CMK (cell line): ENCODE measurements around the gene HTR4.

Experiments used
- DNase-seq: peaks from one replicate; pipeline ENCODE4 v3.0.0-alpha.2; 2010; ENCODE audit warnings: low read depth

Gene HTR4

GRCh38 chr5:148663509-148663908 lies 9.2 kb upstream of the HTR4 start:
- no peak for DNase-seq

- DNase-seq, result no peak
Observed at GRCh38 chr5:148660346-148660660, 6.0 kb upstream of the HTR4 start.

- DNase-seq, result no peak
Observed at GRCh38 chr5:148659641-148660345, 5.5 kb upstream of the HTR4 start.

- no peak for DNase-seq
Observed at GRCh38 chr5:148653291-148653835, 964 bp downstream of the HTR4 start.

GRCh38 chr5:148651528-148651927 lies 2.8 kb downstream of the HTR4 start:
- no peak for DNase-seq

DNA sequence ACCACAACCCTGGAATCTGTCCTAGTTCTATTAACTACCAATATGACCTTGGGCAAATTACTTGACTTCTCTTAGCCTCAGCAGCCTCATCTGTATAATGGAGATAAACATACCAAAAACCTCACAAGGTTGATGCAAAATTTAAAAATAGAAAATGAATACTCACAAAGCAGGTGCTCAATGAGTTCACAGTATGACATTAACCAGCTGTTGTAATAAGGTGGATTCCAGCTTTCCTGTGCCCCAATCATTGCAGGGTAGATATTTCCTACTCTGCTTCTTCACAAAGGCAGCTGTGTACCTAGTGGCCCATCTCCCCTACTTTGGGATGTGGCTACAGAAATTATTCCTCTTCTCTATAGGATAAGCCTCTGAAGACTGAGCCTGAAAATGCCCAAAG lies 8.8 kb downstream of the HTR4 start:
- DNase-seq, result no peak

GRCh38 chr5:148641735-148642134 lies 12.6 kb downstream of the HTR4 start:
- no peak for DNase-seq

GRCh38 chr5:148640471-148640870 lies 13.9 kb downstream of the HTR4 start:
- DNase-seq, result no peak

DNA sequence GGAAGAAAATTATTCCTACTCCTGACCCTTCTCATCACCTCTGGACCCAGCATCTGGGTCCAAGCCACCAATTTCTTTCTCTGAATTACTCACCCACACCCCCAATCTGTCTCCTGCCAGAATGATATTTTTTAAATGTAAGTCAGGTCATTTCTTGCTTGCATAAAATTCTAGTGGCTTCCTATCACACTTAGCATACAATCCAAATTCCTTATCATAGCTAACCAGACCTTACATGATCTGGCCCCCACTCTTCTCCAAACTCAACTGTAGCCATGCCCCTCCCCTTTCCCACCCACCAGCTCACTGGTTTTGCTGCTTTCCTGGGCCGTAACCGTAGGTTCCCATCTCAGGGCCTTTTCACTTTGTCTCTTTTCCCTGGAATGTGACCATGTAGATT lies 15.2 kb downstream of the HTR4 start:
- DNase-seq, result peak; percentile 47

- DNase-seq, result no peak
Observed at GRCh38 chr5:148636353-148636752, 18.0 kb downstream of the HTR4 start.

DNA sequence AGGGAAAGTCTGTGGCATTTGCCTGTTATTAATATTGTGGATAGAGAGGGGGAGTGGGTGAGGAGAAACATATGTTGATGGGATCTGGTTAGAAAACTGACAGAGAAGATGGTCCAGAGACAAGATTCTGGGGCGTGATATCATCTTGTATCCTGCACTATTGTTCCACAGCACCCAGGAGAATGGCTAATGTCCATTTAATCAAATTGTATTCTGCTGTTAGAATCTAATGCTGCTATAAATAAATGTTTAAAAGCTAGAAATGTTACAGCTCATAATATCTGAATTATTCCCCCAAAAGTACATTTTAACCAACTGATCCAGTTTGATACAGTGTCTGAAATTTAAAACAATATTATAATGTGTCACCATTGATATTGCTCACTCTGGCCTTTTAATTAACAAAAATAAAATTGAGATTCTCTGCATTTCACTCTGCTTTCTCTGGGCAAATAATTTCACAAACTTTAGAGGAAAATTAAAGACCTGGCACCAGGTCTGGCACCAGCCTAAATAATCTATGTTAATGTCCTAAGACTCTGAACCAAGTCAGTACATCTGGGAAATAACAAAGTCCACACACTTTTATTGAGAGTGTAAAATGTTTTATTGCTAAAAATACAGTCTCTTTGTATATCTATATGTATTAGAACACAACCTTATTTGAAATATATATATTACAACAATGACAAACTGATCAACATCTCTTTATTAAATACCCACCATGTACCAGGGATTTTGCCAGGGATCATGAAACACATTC lies 18.8 kb downstream of the HTR4 start:
- DNase-seq, result no peak

GRCh38 chr5:148633067-148633377 lies 21.3 kb downstream of the HTR4 start:
- no peak for DNase-seq

DNA sequence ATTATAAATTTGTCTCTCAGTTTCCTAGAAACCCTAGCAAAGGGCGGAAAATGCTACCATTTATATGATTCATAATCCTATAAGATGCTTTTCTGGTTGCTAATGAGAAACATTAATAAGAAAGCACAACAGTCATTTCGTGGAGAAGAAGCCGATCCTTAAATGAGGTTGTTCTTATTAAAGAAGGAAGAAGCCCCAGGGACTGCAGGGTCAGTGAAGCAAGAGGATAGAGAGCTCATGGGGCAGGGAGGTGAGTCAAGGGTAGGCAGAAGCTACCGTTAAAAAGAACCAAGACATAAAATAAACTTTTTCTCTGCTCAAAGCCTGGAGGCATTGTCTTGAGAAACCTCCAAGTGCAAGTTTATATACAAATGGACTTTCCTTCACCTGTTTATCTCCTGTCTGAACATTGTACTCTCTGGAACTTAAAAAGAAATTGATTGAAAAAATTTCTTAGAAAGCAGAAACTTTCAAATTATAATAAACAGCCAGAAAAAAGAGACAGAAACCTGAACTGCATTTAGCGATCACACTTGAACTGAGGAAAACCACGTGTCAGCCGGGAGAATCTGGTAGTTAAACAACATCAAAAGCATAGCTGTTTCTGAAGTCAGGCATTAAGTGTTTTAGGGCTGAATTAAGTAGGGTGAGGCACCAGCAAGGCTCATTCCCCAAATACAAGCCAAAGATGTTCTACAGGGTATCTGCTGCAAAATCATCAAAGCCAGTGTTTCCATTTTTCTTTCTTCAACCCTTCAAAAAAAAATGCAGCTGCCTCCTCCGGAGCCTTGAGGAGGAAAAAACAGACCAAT lies 21.9 kb downstream of the HTR4 start:
- no peak for DNase-seq

DNA sequence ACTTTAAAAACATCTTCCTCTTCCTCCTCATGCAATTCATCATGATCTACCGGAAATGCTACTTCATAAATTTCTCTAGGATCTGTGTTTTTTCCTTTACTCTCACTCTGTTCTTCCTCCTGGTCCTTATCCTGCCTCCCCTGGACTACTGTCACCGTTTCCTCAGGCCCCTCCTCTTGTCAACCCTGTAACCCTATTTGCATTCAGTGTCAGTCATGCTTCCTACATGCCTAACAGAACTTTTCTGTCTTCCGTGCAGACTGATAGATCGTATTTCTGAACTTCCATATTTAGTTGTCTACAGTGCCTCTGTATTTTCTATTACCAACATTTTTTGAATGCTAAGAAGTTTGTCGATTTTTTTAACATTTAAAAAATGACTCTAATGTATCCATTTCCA lies 27.3 kb downstream of the HTR4 start:
- DNase-seq, result no peak

DNA sequence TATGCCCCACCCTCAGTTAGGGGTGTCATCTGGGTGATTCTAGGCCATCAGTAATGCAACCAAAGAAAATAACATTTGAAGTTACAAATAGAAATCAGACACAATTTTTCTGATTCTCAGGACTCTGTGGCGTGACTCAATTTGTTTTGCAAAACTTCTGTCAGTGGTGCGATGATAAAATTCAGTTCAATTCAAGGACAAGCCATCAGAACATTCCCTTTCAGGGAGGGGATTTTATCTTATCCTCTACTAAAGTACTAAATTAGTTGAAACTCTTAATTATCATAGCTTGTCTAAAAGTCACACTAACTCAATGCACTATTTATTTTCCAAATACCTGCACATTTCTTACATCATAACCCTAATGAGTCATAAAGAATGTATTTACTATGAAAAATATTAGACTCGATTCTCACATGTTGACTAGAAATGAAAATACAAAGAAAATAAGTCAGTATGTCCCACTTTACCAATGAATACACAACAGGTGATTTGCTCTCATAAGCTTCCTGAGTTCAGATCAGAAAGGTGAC lies 28.2 kb downstream of the HTR4 start:
- DNase-seq, result no peak

DNA sequence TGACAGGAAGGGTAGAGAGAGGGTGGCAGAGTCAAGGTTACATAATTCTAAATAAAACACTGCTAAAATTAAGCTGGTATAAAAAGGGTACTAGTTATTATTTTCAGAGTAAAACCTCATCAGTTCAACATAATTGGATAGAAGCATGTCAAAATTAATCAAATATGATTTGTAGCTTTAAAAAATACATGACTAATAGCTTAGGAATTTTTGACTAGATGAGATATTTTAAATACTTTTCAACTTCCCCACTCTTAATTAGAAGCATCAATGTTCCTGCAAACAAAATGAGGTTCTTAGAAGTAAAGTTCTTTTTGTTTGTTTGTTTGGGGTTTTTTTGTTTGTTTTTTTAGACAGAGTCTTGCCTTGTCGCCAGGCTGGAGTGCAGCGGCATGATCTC lies 29.1 kb downstream of the HTR4 start:
- no peak for DNase-seq

DNA sequence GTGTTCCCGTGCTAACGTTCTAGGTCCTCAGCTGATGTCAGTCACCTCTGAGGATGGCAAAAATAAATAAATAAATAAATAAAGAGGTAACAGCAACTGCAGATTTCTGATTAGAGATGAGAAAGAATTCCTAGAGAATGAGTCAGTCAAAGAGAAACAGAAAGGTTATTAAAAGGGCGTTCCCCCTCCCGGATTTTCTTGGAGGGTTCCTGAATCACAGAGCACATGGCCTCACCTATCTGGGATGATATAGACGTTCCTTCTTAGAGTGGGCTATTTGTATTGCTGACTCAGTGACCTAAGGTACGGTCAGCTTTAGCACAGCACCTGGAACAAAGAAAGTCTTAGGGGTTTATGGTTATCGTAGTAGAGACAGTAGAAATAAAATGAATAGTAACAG lies 30.6 kb downstream of the HTR4 start:
- no peak for DNase-seq

DNA sequence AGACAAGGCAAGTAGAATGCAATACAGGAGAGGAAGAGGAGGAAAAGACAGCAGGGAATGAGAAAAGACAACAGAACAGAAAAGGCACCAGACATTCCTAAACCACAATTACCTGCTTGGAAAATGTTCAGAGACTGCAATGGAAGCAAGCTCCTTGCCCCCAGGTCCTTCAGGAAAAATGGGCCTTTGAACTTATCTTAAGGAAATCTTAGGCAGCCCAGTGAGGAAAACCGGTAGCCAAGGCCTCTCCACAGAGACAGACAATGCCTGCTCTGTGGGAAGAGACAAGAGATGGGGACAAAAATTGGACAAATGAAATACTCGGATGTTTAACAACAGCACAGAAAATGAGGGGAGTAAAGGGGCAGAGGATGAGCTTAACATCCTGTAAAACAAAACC lies 31.2 kb downstream of the HTR4 start:
- DNase-seq, result no peak

GRCh38 chr5:148620696-148621095 lies 33.6 kb downstream of the HTR4 start:
- peak; percentile 39 for DNase-seq

DNA sequence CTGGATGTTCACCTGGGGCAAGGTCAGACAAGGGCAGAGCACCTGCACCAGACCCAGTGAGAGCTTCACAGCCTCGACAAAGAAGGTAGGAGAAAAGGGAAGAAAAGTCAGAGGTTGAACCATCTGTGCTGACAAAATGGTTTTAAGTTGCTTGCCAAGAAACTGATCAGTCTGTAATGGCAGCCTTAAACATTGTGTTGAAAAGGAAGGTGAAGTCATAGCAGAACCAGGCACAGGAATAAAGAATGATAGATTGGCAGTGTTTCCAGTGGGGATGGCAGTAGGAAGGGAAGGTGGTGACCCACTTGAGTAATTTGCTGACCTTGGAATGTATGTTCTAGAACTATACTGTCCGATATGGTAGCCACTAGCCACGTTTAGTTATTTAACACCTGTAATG lies 34.2 kb downstream of the HTR4 start:
- DNase-seq, result no peak

GRCh38 chr5:148619484-148619883 lies 34.8 kb downstream of the HTR4 start:
- DNase-seq, result no peak

DNA sequence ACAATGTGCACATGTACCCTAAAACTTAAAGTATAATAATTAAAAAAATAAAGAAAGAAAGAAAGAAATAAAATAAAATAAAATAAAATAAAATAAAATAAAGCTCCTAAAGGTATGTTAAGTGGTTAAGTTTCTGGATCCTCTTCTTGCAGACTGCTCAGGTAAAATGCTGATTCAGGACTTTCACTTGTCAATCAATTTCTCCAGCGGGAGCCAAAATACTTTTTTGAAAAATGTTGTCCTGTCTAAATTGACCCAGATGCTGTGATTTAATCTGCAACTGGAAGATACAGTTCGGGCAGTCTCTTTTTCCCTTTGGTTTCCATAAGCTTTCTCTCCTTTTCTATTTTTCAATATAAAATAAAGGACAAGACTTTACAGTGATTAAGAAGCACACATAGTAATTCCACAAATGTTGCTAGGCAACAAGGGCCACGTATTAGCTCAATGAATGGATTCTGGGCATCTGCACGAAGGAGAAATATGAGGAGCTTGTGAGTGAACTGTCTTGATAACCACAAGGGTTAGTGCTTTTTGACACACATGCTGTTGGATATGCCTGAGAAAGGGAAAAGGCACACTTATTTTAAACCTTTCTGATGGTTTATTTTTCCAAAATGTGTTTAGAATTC lies 38.6 kb downstream of the HTR4 start:
- no peak for DNase-seq
